ENCODE data around the gene DACH2.

Gene DACH2

DNA sequence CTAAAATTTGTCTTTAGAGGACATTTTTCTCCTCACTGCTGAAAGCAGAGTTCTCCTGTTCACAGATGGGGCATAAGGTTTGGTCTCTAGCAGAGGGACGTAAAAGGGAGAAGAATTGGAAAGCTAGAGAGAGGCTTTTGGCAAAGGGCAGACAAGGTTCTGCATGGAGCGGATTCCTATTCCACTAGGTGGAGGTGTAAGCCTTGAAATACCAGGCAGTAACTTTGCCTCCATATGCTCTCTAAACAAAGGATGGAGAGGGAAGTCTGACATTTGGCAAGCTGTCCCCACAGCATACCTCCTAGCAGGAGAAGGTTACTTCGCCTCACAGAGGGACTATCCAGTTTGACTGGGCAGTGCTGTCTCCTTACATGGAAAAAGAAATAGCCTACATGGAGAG lies 174.7 kb downstream of the DACH2 start:
- DNase-seq (ENCODE audit: low spot score) = no peak

GRCh38 chrX:86329174-86329573 lies 180.9 kb downstream of the DACH2 start:
- no peak for DNase-seq (ENCODE audit: low spot score)

GRCh38 chrX:86348669-86349068 lies 200.4 kb downstream of the DACH2 start:
- DNase-seq (ENCODE audit: low spot score) = no peak

- DNase-seq (ENCODE audit: low spot score) = no peak
Observed at GRCh38 chrX:86349115-86349514, 200.9 kb downstream of the DACH2 start.

DNA sequence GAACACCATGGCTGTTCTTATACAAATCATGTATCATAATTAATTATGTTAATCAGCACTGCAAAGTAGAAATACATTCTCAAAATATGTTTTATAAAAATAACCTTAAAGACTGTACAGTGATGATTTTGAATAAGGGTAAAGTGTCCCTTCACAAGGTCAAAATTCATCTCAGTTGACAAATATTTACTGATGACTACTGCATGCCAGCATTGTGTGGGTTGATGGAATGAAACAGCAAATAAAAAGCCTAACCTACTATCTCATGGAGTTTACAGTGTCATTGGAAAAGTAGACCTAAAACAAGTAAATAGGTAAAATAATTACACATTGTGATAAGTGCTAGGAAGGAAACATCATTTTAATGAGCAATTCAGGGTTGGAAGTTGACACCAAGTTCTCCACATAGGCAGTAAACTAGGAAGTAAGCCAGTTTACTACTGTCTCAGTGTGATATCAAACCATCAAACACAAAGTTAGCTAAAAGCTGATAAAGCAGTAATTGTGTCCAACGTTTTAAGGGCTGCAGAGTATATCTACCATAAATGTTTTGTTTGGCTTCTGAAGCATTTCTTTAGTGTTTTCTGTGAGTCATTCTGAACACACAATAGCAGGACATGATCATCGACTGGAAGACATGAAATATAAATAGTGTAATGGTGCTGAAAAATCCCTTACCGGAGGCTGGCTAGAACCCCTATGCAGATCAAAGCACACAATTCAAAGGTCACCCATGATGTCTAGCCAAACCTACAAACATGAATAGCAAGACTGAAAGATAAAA lies 221.8 kb downstream of the DACH2 start:
- no peak for DNase-seq (ENCODE audit: low spot score)

GRCh38 chrX:86370927-86371326 lies 222.7 kb downstream of the DACH2 start:
- no peak for DNase-seq (ENCODE audit: low spot score)

DNA sequence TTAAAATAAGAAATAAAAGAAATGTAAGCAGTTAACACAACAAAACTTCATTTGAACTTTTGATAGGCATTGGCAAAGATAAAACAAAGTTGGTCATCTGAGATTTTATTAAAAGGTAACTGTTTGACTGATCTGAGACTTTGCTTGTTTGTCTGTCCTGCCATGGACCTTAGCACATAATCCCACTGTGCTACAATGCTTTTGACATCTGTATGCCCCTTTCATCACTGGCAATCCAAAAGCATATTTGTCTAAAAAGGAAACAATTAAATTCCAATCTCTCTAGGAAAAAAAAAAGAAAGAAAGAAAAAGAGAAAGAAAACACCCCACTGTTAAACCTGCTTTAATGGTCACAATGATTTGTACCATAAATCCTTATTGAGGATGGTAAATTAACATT lies 231.0 kb downstream of the DACH2 start:
- no peak for DNase-seq (ENCODE audit: low spot score)

- DNase-seq (ENCODE audit: low spot score) = no peak
Observed at GRCh38 chrX:86383681-86384540, 235.7 kb downstream of the DACH2 start.

DNA sequence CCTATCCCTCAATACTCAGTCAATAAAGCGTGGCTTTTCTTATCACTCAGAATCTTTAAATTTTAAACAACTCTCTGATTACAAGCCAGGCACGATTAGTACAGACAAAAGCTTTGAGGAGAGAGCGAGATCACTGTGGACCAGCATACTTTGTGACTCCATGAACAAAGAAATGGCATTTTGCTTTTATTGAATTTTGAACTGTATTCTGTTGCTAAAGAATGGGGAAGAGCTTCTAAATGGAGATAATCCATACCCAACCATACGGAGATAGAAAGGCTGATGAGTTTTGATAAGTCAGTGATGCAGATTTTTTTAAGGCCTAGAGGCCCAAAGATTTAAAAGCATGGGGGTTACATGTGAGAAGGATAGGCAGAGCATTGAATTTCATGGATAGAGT lies 259.1 kb downstream of the DACH2 start:
- no peak for DNase-seq (ENCODE audit: low spot score)

- no peak for DNase-seq (ENCODE audit: low spot score)
Observed at GRCh38 chrX:86421771-86422170, 273.5 kb downstream of the DACH2 start.

DNA sequence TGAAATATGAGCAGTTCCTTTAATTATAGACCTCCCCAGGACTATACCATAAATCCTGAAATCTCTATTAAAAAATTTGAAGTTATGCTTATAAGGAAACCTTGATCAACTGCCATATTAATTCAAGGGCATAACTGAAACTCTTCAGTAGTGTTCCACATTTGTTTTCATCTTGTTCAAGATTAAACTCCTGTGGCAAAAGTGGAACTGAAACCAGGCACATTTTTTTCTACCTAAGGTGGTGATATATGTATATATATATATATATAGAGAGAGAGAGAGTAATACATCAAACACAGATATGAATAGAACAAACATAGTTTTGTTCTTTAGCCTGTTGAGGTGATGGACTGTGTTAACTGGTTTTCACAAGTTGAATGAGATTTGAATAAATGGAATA lies 287.9 kb downstream of the DACH2 start:
- DNase-seq (ENCODE audit: low spot score) = no peak

DNA sequence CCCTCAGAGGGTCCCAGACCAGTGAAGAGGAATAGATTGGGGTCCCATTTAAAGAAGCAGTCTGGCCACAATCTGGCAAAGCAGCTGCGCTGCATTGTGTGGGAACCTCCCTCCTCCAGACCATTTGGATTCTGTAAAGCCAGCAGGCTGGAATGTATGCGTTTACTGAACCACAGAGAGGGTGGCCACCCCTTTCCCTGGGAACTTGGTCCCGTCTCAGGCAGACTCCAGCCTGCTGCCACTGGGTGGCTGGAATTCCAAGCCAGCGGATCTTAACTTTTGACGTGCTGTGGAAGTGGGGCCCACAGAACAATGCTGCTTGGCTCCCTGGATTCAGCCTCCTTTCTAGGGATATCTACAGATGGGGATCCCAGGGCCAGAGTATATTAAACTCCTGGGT lies 307.2 kb downstream of the DACH2 start:
- no peak for DNase-seq (ENCODE audit: low spot score)

DNA sequence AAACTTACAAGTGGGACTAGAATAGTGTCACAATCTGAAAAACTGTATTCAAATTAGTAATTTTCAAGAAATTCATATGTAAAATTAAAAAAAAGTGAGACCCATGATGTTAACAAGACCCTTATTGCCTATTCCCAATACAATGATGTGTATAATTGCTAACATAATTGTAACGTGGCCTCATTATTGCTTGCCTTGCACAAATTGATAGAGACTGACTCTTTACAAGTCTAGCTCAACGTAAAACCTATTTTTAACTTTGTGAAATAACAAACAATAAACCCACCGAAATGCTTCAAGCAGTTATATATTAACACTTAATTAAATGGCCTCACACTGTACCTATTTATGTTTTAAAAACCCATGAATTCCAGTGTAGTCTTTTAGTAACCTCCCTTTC lies 312.5 kb downstream of the DACH2 start:
- DNase-seq (ENCODE audit: low spot score) = no peak

- no peak for DNase-seq (ENCODE audit: low spot score)
Observed at GRCh38 chrX:86504297-86504696, 356.0 kb downstream of the DACH2 start.

GRCh38 chrX:86507331-86507730 lies 359.1 kb downstream of the DACH2 start:
- no peak for DNase-seq (ENCODE audit: low spot score)

GRCh38 chrX:86579777-86580176 lies 431.5 kb downstream of the DACH2 start:
- no peak for DNase-seq (ENCODE audit: low spot score)

GRCh38 chrX:86604607-86605006 lies 456.4 kb downstream of the DACH2 start:
- DNase-seq (ENCODE audit: low spot score) = no peak

DNA sequence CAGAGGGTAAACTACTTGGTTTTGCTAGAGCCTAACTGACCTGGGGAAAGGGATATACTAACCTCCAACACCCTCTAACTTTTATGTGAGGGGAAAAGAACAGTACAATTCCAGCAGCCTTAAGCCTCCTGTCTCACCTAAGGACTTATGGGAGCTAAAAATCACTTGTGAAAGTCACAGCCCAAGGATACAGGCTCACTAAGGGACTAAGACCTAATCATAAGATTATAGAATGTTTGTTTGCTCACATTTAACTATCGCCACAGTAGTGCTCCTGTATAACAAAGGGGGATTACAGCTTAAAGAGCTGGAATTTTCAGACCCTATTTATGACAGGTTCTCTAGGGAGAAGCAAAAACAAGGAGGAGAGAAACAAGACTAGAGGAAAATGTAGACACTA lies 548.7 kb downstream of the DACH2 start:
- no peak for DNase-seq (ENCODE audit: low spot score)

DNA sequence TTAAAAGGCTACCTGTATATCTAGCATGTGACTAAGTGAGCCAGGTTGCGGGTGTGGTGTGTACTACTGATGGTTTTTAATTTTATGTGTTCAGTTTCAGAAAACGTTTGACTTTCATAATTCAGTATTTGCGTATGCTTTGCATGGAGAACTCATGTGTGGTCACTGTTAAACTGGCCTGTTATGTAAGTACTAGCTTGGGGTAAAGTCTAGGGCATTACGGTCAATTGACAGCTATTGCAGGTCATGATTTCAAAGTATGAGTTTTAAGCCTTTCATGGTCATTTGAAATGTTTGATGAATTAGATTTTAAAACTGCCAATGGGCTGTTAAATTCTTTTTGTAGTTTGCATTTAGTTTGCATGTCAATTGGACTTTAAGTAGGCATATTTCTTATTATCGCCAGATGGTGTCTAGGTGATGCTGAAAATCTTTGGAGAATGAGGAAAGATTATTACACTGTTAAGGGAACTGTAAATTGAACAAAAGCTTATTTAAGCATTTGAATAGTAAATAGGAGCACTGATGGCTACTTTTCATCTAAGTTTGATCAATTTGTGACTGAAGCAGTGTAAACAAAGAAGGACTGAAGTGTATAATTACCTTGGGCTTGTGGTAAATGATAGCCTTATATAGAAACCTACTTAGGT lies 563.4 kb downstream of the DACH2 start:
- no peak for DNase-seq (ENCODE audit: low spot score)

GRCh38 chrX:86714441-86714840 lies 566.2 kb downstream of the DACH2 start:
- DNase-seq (ENCODE audit: low spot score) = no peak

DNA sequence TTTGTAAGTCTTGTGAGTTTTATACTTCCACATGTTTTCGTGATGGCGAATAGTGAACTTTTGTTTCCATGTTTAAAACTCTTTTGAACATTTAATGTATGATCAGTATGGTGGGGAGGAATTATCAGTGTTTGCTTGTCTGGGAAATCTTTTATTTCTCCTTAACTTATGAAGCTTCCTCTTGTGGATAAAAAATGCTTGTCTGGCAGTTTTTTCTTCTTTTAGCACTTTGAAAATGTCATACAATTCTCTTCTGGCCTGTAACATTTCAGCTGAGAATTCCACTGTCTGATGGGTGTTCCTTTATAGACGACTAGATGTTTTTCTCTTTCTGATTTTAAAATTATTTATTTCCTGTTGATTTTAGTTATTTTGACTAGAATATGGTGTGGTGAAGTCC lies 576.0 kb downstream of the DACH2 start:
- DNase-seq (ENCODE audit: low spot score) = no peak

GRCh38 chrX:86747091-86747490 lies 598.8 kb downstream of the DACH2 start:
- no peak for DNase-seq (ENCODE audit: low spot score)

- DNase-seq (ENCODE audit: low spot score) = no peak
Observed at GRCh38 chrX:86805241-86805640, 657.0 kb downstream of the DACH2 start.
